Spleen (tissue), 11 donors: ENCODE data around the gene GMNC. TPM values are rescaled to one million over a fixed set of nuclear protein-coding genes. Genes with fewer than 3 reads are reported as not detected.

Experiments
- DNase-seq: peaks from one replicate; pipeline ENCODE4 v3.0.0-alpha.2; 2020
- H3K27ac ChIP-seq, 8 donors: fragments of 200-600 bp; sonication (generic) in 7 of 8; 1 replicate in 4 of 8; 2 replicates in 4 of 8; pipeline versions ENCODE4 v1.5.0 to v1.8.0; 2016 to 2021; ENCODE audit warnings: inconsistent platforms in 4 of 8, mild to moderate bottlenecking in 4 of 8, moderate library complexity in 1 of 8
- H3K27me3 ChIP-seq, 7 donors: fragments of 200-600 bp; sonication (generic) in 6 of 7; replicated peaks in 1 of 7; 1 replicate in 4 of 7; 2 replicates in 3 of 7; pipeline versions ENCODE4 v1.5.0 to v1.8.0; 2016 to 2021; ENCODE audit warnings: inconsistent platforms in 3 of 7, mild to moderate bottlenecking in 1 of 7
- H3K36me3 ChIP-seq, 6 donors: fragments of 200-600 bp; sonication (generic) in 5 of 6; 1 replicate in 4 of 6; 2 replicates in 2 of 6; pipeline versions ENCODE4 v1.5.0 to v1.8.0; 2016 to 2021; ENCODE audit warnings: inconsistent platforms in 2 of 6
- H3K4me1 ChIP-seq, 6 donors: fragments of 200-600 bp; sonication (generic) in 5 of 6; 1 replicate in 3 of 6; 2 replicates in 3 of 6; pipeline versions ENCODE4 v1.5.0 to v1.8.0; 2016 to 2021; ENCODE audit warnings: inconsistent platforms in 3 of 6
- H3K4me3 ChIP-seq, 8 donors: fragments of 200-600 bp; sonication (generic) in 7 of 8; 1 replicate in 4 of 8; 2 replicates in 4 of 8; pipeline versions ENCODE4 v1.5.0 to v1.8.0; 2016 to 2021; ENCODE audit warnings: inconsistent platforms in 4 of 8, mild to moderate bottlenecking in 4 of 8, moderate library complexity in 2 of 8
- H3K9me3 ChIP-seq, 8 donors: fragments of 200-600 bp; sonication (generic) in 7 of 8; 1 replicate in 4 of 8; 2 replicates in 4 of 8; pipeline versions ENCODE4 v1.5.0 to v1.8.0; 2016 to 2021; ENCODE audit warnings: inconsistent platforms in 4 of 8
- POLR2A ChIP-seq, 3 donors: fragments of 450-650 bp; IDR thresholded peaks; one replicate each; pipeline ENCODE4 v1.5.1; 2017; ENCODE audit warnings: antibody characterized with exemption in 3 of 3, mild to moderate bottlenecking in 1 of 3
- POLR2AphosphoS5 ChIP-seq, 3 donors: sonication (generic); formaldehyde crosslinking; IDR thresholded peaks; one replicate each; pipeline ENCODE4 v1.5.1; 2017; ENCODE audit warnings: antibody characterized with exemption in 3 of 3
- WGBS, 5 donors: extraction: QIAGEN DNeasy Blood & Tissue Kit in 3 of 5; methylation state at CpG; one replicate each; pipeline versions ENCODE4 v1.1.5 to v1.1.7; 2013 to 2018; 5-methylcytosine and 5-hydroxymethylcytosine counted together
- intact Hi-C: fragments of 100-400 bp; cut with DNase I; formaldehyde crosslinking; loops from one replicate; pipeline ENCODE4 v1.15.0; 2023; ENCODE audit warnings: low total_unique reads
- polyA plus RNA-seq, 3 donors: library from polyadenylated mRNA; stranded (reverse); fragments of 200-250 nt; gene quantifications; one replicate each; pipeline ENCODE4 v1.2.1, GENCODE V29; 2013
- total RNA-seq, 7 donors: library from RNA; depleted of rRNA in 3 of 7; stranded (reverse); fragments of >200 nt in 3 of 7; fragmentation: NEBNext Ultra II Directional in 4 of 7; extraction: Animal tissue kit (Norgen Biotek cat#: 25700) in 4 of 7; gene quantifications; one replicate each; pipeline versions ENCODE4 v1.1.0 to v1.2.1, GENCODE V29; 2016 to 2021
- TF ChIP-seq, protein P1 (sequence below), 11 experiments: fragments of 200-600 bp in 7 of 11; fragments of 450-650 bp in 4 of 11; sonication (generic) in 4 of 11; IDR thresholded peaks in 8 of 11; conservative IDR thresholded peaks in 3 of 11; 1 replicate in 7 of 11; 2 replicates in 4 of 11; pipeline versions ENCODE4 v1.4.0 to v1.8.0; 2016 to 2021; ENCODE audit warnings: antibody characterized with exemption in 11 of 11, inconsistent platforms in 4 of 11, mild to moderate bottlenecking in 1 of 11
- donor health status: healthy with polysubstance abuse.
- donor health status: DM: no; HTN: no; CAD: no; lungs with moderate emphysema.
- donor health status: DM: no; HTN: no; CAD: no.
- donor health status: Bipolar disorder and iron deficiency.
- donor health status: healthy.
- donor health status: DM: no; HTN: no; CAD: no.
- donor health status: DM: yes; HTN: yes; CAD: no.

Gene GMNC
- total and polyA plus RNA-seq, 10 donors, result 0.03 to 0.26 TPM; not detected in 8

DNA sequence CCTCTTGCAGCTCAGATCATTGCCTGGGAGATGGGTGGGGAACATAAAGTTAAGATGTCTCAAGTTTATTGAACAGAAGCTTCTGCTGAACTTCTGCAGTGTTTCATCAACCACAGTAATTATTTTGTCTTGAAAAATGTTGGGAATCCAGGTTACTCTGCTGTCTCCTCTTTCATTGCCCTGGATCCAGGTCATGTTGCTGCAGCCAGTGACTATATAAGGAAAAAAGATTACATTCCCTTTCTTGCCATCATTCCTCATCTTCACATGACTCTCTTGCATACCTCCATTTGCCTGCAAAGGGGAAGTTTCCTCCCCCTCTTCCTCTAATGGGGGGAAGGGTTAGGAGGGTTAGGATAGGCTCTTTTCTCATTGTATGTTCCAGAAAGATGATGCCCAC, 15.1 kb downstream of the GMNC start:
- H3K27me3 ChIP-seq, result peaks cover 0 to 8% (median 0%) of the 10 kb centered on the region in 7 donors
- H3K36me3 ChIP-seq, result no peaks in the 10 kb centered on the region
- DNase-seq, result no peak
- no peak overlapping the region for H3K27ac ChIP-seq
- H3K4me1 ChIP-seq, result no peaks in the 10 kb centered on the region
- H3K9me3 ChIP-seq, result no peaks in the 10 kb centered on the region
- TF ChIP-seq, protein P1, sequence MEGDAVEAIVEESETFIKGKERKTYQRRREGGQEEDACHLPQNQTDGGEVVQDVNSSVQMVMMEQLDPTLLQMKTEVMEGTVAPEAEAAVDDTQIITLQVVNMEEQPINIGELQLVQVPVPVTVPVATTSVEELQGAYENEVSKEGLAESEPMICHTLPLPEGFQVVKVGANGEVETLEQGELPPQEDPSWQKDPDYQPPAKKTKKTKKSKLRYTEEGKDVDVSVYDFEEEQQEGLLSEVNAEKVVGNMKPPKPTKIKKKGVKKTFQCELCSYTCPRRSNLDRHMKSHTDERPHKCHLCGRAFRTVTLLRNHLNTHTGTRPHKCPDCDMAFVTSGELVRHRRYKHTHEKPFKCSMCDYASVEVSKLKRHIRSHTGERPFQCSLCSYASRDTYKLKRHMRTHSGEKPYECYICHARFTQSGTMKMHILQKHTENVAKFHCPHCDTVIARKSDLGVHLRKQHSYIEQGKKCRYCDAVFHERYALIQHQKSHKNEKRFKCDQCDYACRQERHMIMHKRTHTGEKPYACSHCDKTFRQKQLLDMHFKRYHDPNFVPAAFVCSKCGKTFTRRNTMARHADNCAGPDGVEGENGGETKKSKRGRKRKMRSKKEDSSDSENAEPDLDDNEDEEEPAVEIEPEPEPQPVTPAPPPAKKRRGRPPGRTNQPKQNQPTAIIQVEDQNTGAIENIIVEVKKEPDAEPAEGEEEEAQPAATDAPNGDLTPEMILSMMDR (IDR thresholded peaks at IDR 0.05 in 8 of 11, conservative IDR thresholded peaks at IDR 0.05 in 3 of 11), result no peak
- TF ChIP-seq POLR2AphosphoS5 (IDR thresholded peaks at IDR 0.05) (no peak), POLR2A (IDR thresholded peaks at IDR 0.05) (no peak)
- no peak overlapping the region for H3K4me3 ChIP-seq
- intact Hi-C loops, result no loop called here

DNA sequence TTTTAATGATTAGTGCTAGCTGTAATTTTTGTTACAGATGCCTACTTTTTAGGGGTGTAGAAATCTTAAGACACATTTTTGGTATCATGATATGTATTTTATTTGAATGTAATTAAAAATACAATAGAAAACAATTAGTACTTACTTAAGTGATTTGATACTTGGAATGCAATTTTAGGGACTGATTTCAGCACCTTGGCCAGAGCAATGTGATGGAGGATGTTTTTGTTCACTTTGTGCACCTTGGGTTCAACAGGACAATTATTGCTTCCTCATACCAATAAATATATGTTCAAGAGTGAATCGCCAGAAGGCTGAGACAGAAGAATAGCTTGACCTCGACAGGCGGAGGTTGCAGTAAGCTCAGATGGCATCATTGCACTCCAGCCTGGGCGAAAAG, 22.3 kb downstream of the GMNC start:
- Histone ChIP-seq H3K4me1 (no peaks in the 10 kb centered on the region), H3K9me3 (no peaks in the 10 kb centered on the region), H3K27ac (no peak overlapping the region), H3K36me3 (no peaks in the 10 kb centered on the region), H3K27me3 (no peaks in the 10 kb centered on the region), H3K4me3 (no peak overlapping the region)
- no peak for DNase-seq
- intact Hi-C loops, result no loop called here
- TF ChIP-seq POLR2AphosphoS5 (IDR thresholded peaks at IDR 0.05), result no peak
- TF ChIP-seq, protein P1 (IDR thresholded peaks at IDR 0.05 in 8 of 11, conservative IDR thresholded peaks at IDR 0.05 in 3 of 11), result no peak
- TF ChIP-seq POLR2A (IDR thresholded peaks at IDR 0.05), result no peak
- WGBS, 5 donors, result 55 to 71% (median 60%) methylated on average over 4 of the region's 4 CpGs

- Histone ChIP-seq H3K27me3 (no peaks in the 10 kb centered on the region), H3K9me3 (no peaks in the 10 kb centered on the region), H3K4me3 (no peak overlapping the region), H3K27ac (no peak overlapping the region), H3K36me3 (no peaks in the 10 kb centered on the region), H3K4me1 (no peaks in the 10 kb centered on the region)
- TF ChIP-seq, protein P1 (IDR thresholded peaks at IDR 0.05 in 8 of 11, conservative IDR thresholded peaks at IDR 0.05 in 3 of 11), result no peak
- no peak for TF ChIP-seq POLR2A (IDR thresholded peaks at IDR 0.05)
- no peak for TF ChIP-seq POLR2AphosphoS5 (IDR thresholded peaks at IDR 0.05)
- 75 to 88% (median 83%) methylated on average over 8 of the region's 8 CpGs for WGBS, 5 donors
- intact Hi-C loops, result no loop called here
- no peak for DNase-seq
Measured at GRCh38 chr3:190831225-190831624, 31.3 kb downstream of the GMNC start.

- intact Hi-C loops, result no loop called here
- Histone ChIP-seq H3K4me1 (no peaks in the 10 kb centered on the region), H3K27me3 (no peaks in the 10 kb centered on the region), H3K4me3 (no peak overlapping the region), H3K27ac (no peak overlapping the region), H3K9me3 (no peaks in the 10 kb centered on the region), H3K36me3 (no peaks in the 10 kb centered on the region)
- WGBS, 5 donors, result 87 to 92% (median 90%) methylated on average over 5 of the region's 5 CpGs
- DNase-seq, result no peak
- TF ChIP-seq POLR2A (IDR thresholded peaks at IDR 0.05) (no peak), POLR2AphosphoS5 (IDR thresholded peaks at IDR 0.05) (no peak)
- TF ChIP-seq, protein P1 (IDR thresholded peaks at IDR 0.05 in 8 of 11, conservative IDR thresholded peaks at IDR 0.05 in 3 of 11), result no peak
Measured at GRCh38 chr3:190830031-190830430, 32.5 kb downstream of the GMNC start.
